Common myeloid progenitor, CD34-positive (primary cell): ENCODE results near the gene AFF3.

Experiments
- CTCF ChIA-PET: fragments of 350-600 bp; sonication (Branson Sonifier 250); formaldehyde crosslinking; loops from one replicate; lab custom pipeline; 2021; ENCODE audit warnings: antibody characterized with exemption; lab: Charles Lee
- POLR2A ChIA-PET: fragments of 350-600 bp; sonication (Branson Sonifier 250); formaldehyde crosslinking; loops from one replicate; lab custom pipeline; 2021; ENCODE audit warnings: antibody characterized with exemption; lab: Charles Lee
- DNase-seq, 3 donors: peaks; one replicate each; pipeline versions ENCODE4 v3.0.0 to v3.0.0-alpha.2; 2013
- H3K27ac ChIP-seq, 2 experiments: 1 replicate in 1 of 2; 2 replicates in 1 of 2; pipeline ENCODE4 v1.7.0; 2013; ENCODE audit warnings: inconsistent platforms in 2 of 2, low read length in 2 of 2, mild to moderate bottlenecking in 2 of 2, low read depth in 1 of 2, moderate library complexity in 1 of 2; ENCODE audit not compliant: severe bottlenecking in 2 of 2, insufficient read depth in 1 of 2, poor library complexity in 1 of 2
- H3K27me3 ChIP-seq, 5 experiments: replicated peaks in 2 of 5; 1 replicate in 3 of 5; 2 replicates in 2 of 5; pipeline versions ENCODE4 v1.6.1 to v1.7.0; 2013; ENCODE audit warnings: low read length in 4 of 5, mild to moderate bottlenecking in 2 of 5, moderate library complexity in 2 of 5, inconsistent platforms in 1 of 5; ENCODE audit not compliant: insufficient read depth in 5 of 5, control insufficient read depth in 4 of 5
- H3K36me3 ChIP-seq, 4 experiments: 1 replicate in 2 of 4; 2 replicates in 2 of 4; pipeline versions ENCODE4 v1.6.1 to v1.7.0; 2013; ENCODE audit warnings: low read length in 3 of 4, control low read depth in 1 of 4, mild to moderate bottlenecking in 1 of 4; ENCODE audit not compliant: control insufficient read depth in 4 of 4, insufficient read depth in 4 of 4
- H3K4me1 ChIP-seq, 4 experiments: 1 replicate in 3 of 4; 2 replicates in 1 of 4; pipeline versions ENCODE4 v1.6.1 to v1.7.1; 2013; ENCODE audit warnings: low read length in 3 of 4, mild to moderate bottlenecking in 3 of 4, control low read depth in 1 of 4, inconsistent platforms in 1 of 4, moderate library complexity in 1 of 4; ENCODE audit not compliant: control insufficient read depth in 4 of 4, insufficient read depth in 4 of 4; ENCODE audit errors: control extremely low read depth in 1 of 4
- H3K4me3 ChIP-seq, 7 experiments: 1 replicate in 4 of 7; 2 replicates in 3 of 7; pipeline versions ENCODE4 v1.5.1 to v1.7.0; 2013; ENCODE audit warnings: mild to moderate bottlenecking in 7 of 7, low read length in 6 of 7, moderate library complexity in 6 of 7, inconsistent platforms in 2 of 7, low read depth in 2 of 7, control low read depth in 1 of 7; ENCODE audit not compliant: insufficient read depth in 4 of 7, control insufficient read depth in 1 of 7; ENCODE audit errors: extremely low read depth in 1 of 7
- H3K9me3 ChIP-seq, 5 experiments: 1 replicate in 4 of 5; 2 replicates in 1 of 5; pipeline versions ENCODE4 v1.6.1 to v1.7.1; 2013; ENCODE audit warnings: low read length in 4 of 5, mild to moderate bottlenecking in 2 of 5, inconsistent platforms in 1 of 5, low read depth in 1 of 5, moderate library complexity in 1 of 5; ENCODE audit not compliant: control insufficient read depth in 4 of 5, insufficient read depth in 2 of 5; ENCODE audit errors: control extremely low read depth in 1 of 5
- WGBS: methylation state at CpG from one replicate; pipeline ENCODE4 v1.1.5; 2013; ENCODE audit not compliant: insufficient coverage; 5-methylcytosine and 5-hydroxymethylcytosine counted together

AFF3 gene

DNA sequence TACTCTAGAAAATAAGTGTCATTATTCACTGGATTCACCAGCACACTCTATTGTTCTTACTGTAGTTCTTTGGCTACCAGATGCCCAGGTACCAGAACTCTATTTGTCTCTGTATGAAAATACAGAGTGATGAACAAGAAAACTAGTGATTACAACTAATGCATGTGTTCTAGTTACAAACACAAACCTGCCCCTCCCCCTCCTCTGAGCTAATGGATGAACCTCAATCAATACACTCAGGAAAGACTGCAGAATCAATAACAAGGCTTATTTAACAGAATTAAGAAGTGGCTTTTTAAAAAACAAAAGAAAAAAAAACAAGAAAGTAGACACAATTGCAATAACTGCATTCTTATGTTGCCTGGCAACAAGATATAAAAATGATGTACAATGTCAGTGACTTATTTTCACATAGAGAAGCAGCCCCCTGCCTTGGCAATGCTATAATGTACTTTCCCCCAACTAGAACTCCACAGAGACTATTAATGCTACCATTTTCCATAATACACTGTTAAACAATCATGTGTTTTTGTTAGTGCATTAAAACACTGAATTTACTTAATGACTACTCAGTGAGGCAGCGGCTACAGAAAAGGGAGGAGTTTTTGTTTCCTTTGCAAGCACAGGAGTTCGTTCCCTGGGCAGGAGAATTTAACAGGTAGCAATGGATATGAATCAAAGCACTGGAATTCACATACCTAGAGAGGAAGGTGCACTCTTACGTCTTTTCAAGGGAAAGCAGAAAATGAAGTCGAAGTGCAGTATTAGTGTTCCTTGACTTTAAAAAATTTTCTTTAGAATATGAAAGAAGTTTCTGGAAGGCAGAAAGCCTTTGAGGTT lies 333.8 kb downstream of the AFF3 start:
- WGBS, result 97% methylated on average over 4 of the region's 4 CpGs
- CTCF ChIA-PET, result interaction anchor here (0.8 to 1.4 kb wide), 2 partner anchors 10 to 243 kb away, joined by 4 to 5 read pairs; no protein-coding TSS in a partner anchor

GRCh38 chr2:99806758-99807157 lies 335.6 kb downstream of the AFF3 start:
- no peak for DNase-seq
- Histone ChIP-seq H3K9me3 (no peaks in the 10 kb centered on the region), H3K36me3 (peaks cover 0 to 5% (median under 1%) of the 10 kb centered on the region in 4 experiments), H3K4me1 (peaks cover 0 to 3% (median 0%) of the 10 kb centered on the region in 4 experiments), H3K27me3 (no peaks in the 10 kb centered on the region), H3K4me3 (no peak overlapping the region), H3K27ac (no peak overlapping the region)
- ChIA-PET CTCF (interaction anchor here (1.2 kb wide), 1 partner anchor 14 kb away, joined by 3 read pairs; no protein-coding TSS in a partner anchor), POLR2A (no interaction called here)
- 93% methylated on average over 2 of the region's 4 CpGs for WGBS

More for the DNA sequence above, 333.8 kb downstream of the AFF3 start:
- Histone ChIP-seq H3K9me3 (no peaks in the 10 kb centered on the region), H3K36me3 (peaks cover 0 to 5% (median under 1%) of the 10 kb centered on the region in 4 experiments), H3K27ac (no peak overlapping the region), H3K4me1 (no peaks in the 10 kb centered on the region), H3K27me3 (no peaks in the 10 kb centered on the region), H3K4me3 (no peak overlapping the region)
- POLR2A ChIA-PET, result no interaction called here
- DNase-seq, result no peak

- Histone ChIP-seq H3K9me3 (no peaks in the 10 kb centered on the region), H3K36me3 (peaks cover 0 to 5% (median under 1%) of the 10 kb centered on the region in 4 experiments), H3K4me3 (no peak overlapping the region), H3K27me3 (no peaks in the 10 kb centered on the region), H3K27ac (no peak overlapping the region), H3K4me1 (peaks cover 0 to 3% (median 0%) of the 10 kb centered on the region in 4 experiments)
- CTCF ChIA-PET, result interaction anchor here (1.2 kb wide), 1 partner anchor 14 kb away, joined by 3 read pairs; no protein-coding TSS in a partner anchor
- POLR2A ChIA-PET, result no interaction called here
- 97% methylated on average over 4 of the region's 5 CpGs for WGBS
- DNase-seq, result no peak
These were observed 336.4 kb downstream of the AFF3 start for GRCh38 chr2:99805930-99806476.

GRCh38 chr2:99803846-99804245 lies 338.5 kb downstream of the AFF3 start:
- CTCF ChIA-PET, result no interaction called here
- no peak for DNase-seq
- H3K27ac ChIP-seq, result no peak overlapping the region
- H3K9me3 ChIP-seq, result peaks cover 0 to 3% (median 0%) of the 10 kb centered on the region in 5 experiments
- no peak overlapping the region for H3K4me3 ChIP-seq
- H3K27me3 ChIP-seq, result no peaks in the 10 kb centered on the region
- peaks cover 0 to 5% (median under 1%) of the 10 kb centered on the region in 4 experiments for H3K36me3 ChIP-seq
- POLR2A ChIA-PET, result no interaction called here
- WGBS, result 86% methylated on average over 1 of the region's 1 CpG
- peaks cover 0 to 3% (median 0%) of the 10 kb centered on the region in 4 experiments for H3K4me1 ChIP-seq

DNA sequence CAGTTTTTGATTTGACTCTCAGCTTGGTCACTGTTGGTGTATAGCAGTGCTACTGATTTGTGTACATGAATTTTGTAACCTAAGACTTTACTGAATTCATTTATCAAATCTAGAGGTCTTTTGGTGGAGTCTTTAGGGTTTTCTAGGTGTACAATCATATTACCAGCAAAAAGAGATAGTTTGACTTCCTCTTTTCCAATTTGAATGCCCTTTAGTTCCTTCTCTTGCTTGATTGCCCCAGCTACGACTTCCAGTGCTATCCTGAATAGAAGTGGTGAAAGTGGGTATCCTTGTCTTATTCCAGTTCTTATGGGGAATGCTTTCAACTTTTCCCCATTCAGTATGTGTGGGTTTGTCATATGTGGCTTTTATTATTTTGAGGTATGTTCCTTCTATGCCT lies 339.7 kb downstream of the AFF3 start:
- H3K9me3 ChIP-seq, result peaks cover 0 to 8% (median 0%) of the 10 kb centered on the region in 5 experiments
- no CpG with 5 or more reads among the region's 1 CpG for WGBS
- H3K36me3 ChIP-seq, result peaks cover 0 to 5% (median under 1%) of the 10 kb centered on the region in 4 experiments
- peak in 1 of 3 donors; percentile 30 for DNase-seq
- ChIA-PET POLR2A (no interaction called here), CTCF (no interaction called here)
- no peak overlapping the region for H3K27ac ChIP-seq
- no peaks in the 10 kb centered on the region for H3K27me3 ChIP-seq
- H3K4me1 ChIP-seq, result peaks cover 0 to 3% (median 0%) of the 10 kb centered on the region in 4 experiments
- H3K4me3 ChIP-seq, result no peak overlapping the region

DNA sequence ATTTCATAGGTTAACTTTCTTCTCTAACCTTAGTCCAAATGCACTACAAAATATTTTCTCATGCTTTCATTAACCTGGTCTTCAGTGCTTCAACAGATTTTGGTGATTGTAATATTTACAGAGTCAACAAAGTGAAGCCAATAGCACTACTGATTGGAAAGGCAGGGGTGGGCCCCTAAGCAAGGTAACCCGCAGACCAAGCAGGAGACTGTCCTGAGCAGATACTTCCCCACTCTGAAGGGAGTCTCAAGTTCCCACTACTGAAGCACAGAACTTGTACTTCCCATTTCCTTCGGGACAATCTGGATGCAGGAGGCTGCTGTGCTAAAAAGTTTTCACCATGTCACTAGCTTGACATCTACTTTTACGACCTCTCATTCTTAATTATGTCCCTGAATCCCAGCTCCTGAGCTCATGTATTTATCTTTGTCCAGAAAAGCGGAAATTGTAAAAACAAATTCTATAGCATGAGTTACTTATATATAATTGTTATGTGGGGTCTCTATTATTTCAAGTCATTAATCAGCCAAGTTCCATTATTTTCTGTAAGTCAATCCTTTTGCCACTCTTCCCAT lies 341.0 kb downstream of the AFF3 start:
- Histone ChIP-seq H3K27me3 (no peaks in the 10 kb centered on the region), H3K36me3 (peaks cover 0 to under 1% (median under 1%) of the 10 kb centered on the region in 4 experiments), H3K4me3 (no peak overlapping the region), H3K27ac (no peak overlapping the region), H3K9me3 (peaks cover 2 to 17% (median 8%) of the 10 kb centered on the region in 5 experiments), H3K4me1 (peaks cover 0 to 3% (median 0%) of the 10 kb centered on the region in 4 experiments)
- 93% methylated on average over 2 of the region's 4 CpGs for WGBS
- CTCF ChIA-PET, result interaction anchor here (1.2 to 1.6 kb wide), 2 partner anchors 12 to 313 kb away, joined by 3 to 4 read pairs; no protein-coding TSS in a partner anchor
- DNase-seq, result no peak
- POLR2A ChIA-PET, result no interaction called here
